H9 (cell line): ENCODE measurements around the gene SH2D2A. TPM values are rescaled to one million over a fixed set of nuclear protein-coding genes. Genes with fewer than 3 reads are reported as not detected.
A peak's percentile ranks its signal among the peaks of the same experiment; 100 is the strongest.

Source experiments
- DNase-seq: peaks from one replicate; pipeline ENCODE4 v3.0.0-alpha.2; 2017
- H2AFZ ChIP-seq: one replicate; pipeline ENCODE4 v1.6.1; 2013; ENCODE audit warnings: mild to moderate bottlenecking, low read length, control low read depth, moderate library complexity
- H2AK5ac ChIP-seq: 2 replicates; pipeline ENCODE4 v1.6.1; 2013; ENCODE audit warnings: low read length, control low read depth, mixed read lengths; ENCODE audit not compliant: insufficient read length
- H2BK120ac ChIP-seq: one replicate; pipeline ENCODE4 v1.6.1; 2013; ENCODE audit warnings: low read depth, mild to moderate bottlenecking, low read length, control low read depth, inconsistent platforms; ENCODE audit not compliant: poor library complexity, severe bottlenecking
- H2BK12ac ChIP-seq: 2 replicates; pipeline ENCODE4 v1.6.1; 2013; ENCODE audit warnings: low read length, control low read depth, mixed read lengths, low read depth; ENCODE audit not compliant: insufficient read length
- H2BK15ac ChIP-seq: 2 replicates; pipeline ENCODE4 v1.6.1; 2013; ENCODE audit warnings: low read depth, low read length, control low read depth
- H2BK20ac ChIP-seq: one replicate; pipeline ENCODE4 v1.6.1; 2013; ENCODE audit warnings: low read depth, mild to moderate bottlenecking, low read length, control low read depth, inconsistent platforms; ENCODE audit not compliant: poor library complexity, severe bottlenecking
- H2BK5ac ChIP-seq: 2 replicates; pipeline ENCODE4 v1.6.1; 2013; ENCODE audit warnings: low read length, control low read depth, mixed read lengths; ENCODE audit not compliant: insufficient read length
- H3K14ac ChIP-seq: 2 replicates; pipeline ENCODE4 v1.6.1; 2013; ENCODE audit warnings: low read length, control low read depth; ENCODE audit not compliant: insufficient read depth
- H3K18ac ChIP-seq: 2 replicates; pipeline ENCODE4 v1.6.1; 2013; ENCODE audit warnings: low read depth, mild to moderate bottlenecking, mixed read lengths, low read length, control low read depth; ENCODE audit not compliant: insufficient read length
- H3K23ac ChIP-seq: 2 replicates; pipeline ENCODE4 v1.6.1; 2013; ENCODE audit warnings: low read length, control low read depth, mixed read lengths, low read depth; ENCODE audit not compliant: insufficient read length
- H3K23me2 ChIP-seq: 2 replicates; pipeline ENCODE4 v1.6.1; 2013; ENCODE audit warnings: low read depth, mild to moderate bottlenecking, mixed read lengths, low read length, control low read depth; ENCODE audit not compliant: insufficient read length, poor library complexity, severe bottlenecking
- H3K27ac ChIP-seq: 2 replicates; pipeline ENCODE4 v1.5.1; 2013; ENCODE audit warnings: low read length, control low read depth, mixed read lengths, low read depth; ENCODE audit not compliant: insufficient read length
- H3K27me3 ChIP-seq: 2 replicates; pipeline ENCODE4 v1.6.1; 2013; ENCODE audit warnings: low read length, control low read depth, inconsistent platforms; ENCODE audit not compliant: insufficient read depth
- H3K4ac ChIP-seq: 2 replicates; pipeline ENCODE4 v1.6.1; 2013; ENCODE audit warnings: low read depth, mild to moderate bottlenecking, control low read depth, inconsistent platforms, low read length, moderate library complexity
- H3K4me1 ChIP-seq: 2 replicates; pipeline ENCODE4 v1.6.1; 2013; ENCODE audit warnings: low read length, control low read depth, inconsistent platforms; ENCODE audit not compliant: insufficient read depth
- H3K4me2 ChIP-seq: 2 replicates; pipeline ENCODE4 v1.6.1; 2013; ENCODE audit warnings: low read length, control low read depth, mixed read lengths; ENCODE audit not compliant: insufficient read length, insufficient read depth
- H3K56ac ChIP-seq: 2 replicates; pipeline ENCODE4 v1.6.1; 2013; ENCODE audit warnings: low read depth, mild to moderate bottlenecking, mixed read lengths, low read length, control low read depth; ENCODE audit not compliant: insufficient read length
- H3K79me1 ChIP-seq: 2 replicates; pipeline ENCODE4 v1.6.1; 2013; ENCODE audit warnings: low read depth, mild to moderate bottlenecking, moderate library complexity, low read length, control low read depth, inconsistent platforms; ENCODE audit not compliant: insufficient read depth, poor library complexity, severe bottlenecking
- H3K79me2 ChIP-seq: 2 replicates; pipeline ENCODE4 v1.6.1; 2013; ENCODE audit warnings: low read length, control low read depth, inconsistent platforms; ENCODE audit not compliant: insufficient read depth
- H3K9ac ChIP-seq: 2 replicates; pipeline ENCODE4 v1.6.1; 2013; ENCODE audit warnings: low read length, control low read depth, mixed read lengths; ENCODE audit not compliant: insufficient read length; ENCODE audit errors: extremely low read depth
- H3K9me3 ChIP-seq: one replicate; pipeline ENCODE4 v1.6.1; 2013; ENCODE audit warnings: low read depth, low read length, inconsistent platforms; ENCODE audit not compliant: control insufficient read depth
- H3T11ph ChIP-seq: one replicate; pipeline ENCODE4 v1.6.1; 2013; ENCODE audit warnings: mild to moderate bottlenecking, low read length, control low read depth, inconsistent platforms
- H4K20me1 ChIP-seq: one replicate; pipeline ENCODE4 v1.6.1; 2013; ENCODE audit not compliant: control insufficient read depth, insufficient read length, insufficient read depth
- H4K5ac ChIP-seq: 2 replicates; pipeline ENCODE4 v1.6.1; 2013; ENCODE audit warnings: low read depth, mild to moderate bottlenecking, mixed read lengths, low read length, control low read depth; ENCODE audit not compliant: insufficient read length
- H4K8ac ChIP-seq: replicated peaks from 2 replicates; pipeline ENCODE4 v1.6.1; 2013; ENCODE audit warnings: low read length, control low read depth, mixed read lengths, low read depth; ENCODE audit not compliant: insufficient read length
- H4K91ac ChIP-seq: 2 replicates; pipeline ENCODE4 v1.6.1; 2013; ENCODE audit warnings: low read depth, mild to moderate bottlenecking, moderate library complexity, mixed read lengths, low read length, control low read depth; ENCODE audit not compliant: insufficient read length
- H3K27ac Mint-ChIP-seq, 3 experiments: 2 replicates in 2 of 3; 3 replicates in 1 of 3; pipeline ENCODE4 v1.8.0; 2020 to 2021; ENCODE audit warnings: mixed read lengths in 3 of 3, mild to moderate bottlenecking in 1 of 3, moderate library complexity in 1 of 3
- H3K27me3 Mint-ChIP-seq: 2 replicates; pipeline ENCODE4 v1.8.0; 2021; ENCODE audit warnings: low read depth, mild to moderate bottlenecking, moderate library complexity, mixed read lengths
- H3K36me3 Mint-ChIP-seq, 3 experiments: 2 replicates in 2 of 3; 3 replicates in 1 of 3; pipeline ENCODE4 v1.8.0; 2020 to 2021; ENCODE audit warnings: low read depth in 3 of 3, mixed read lengths in 3 of 3; ENCODE audit not compliant: insufficient read depth in 1 of 3
- H3K4me1 Mint-ChIP-seq, 2 experiments: 2 replicates each; pipeline ENCODE4 v1.8.0; 2020; ENCODE audit warnings: mixed read lengths in 2 of 2
- H3K4me3 Mint-ChIP-seq, 2 experiments: 2 replicates in 1 of 2; 3 replicates in 1 of 2; pipeline ENCODE4 v1.8.0; 2020 to 2021; ENCODE audit warnings: mild to moderate bottlenecking in 2 of 2, mixed read lengths in 2 of 2, moderate library complexity in 1 of 2
- H3K9me3 Mint-ChIP-seq, 2 experiments: 2 replicates in 1 of 2; 3 replicates in 1 of 2; pipeline ENCODE4 v1.8.0; 2020; ENCODE audit warnings: mild to moderate bottlenecking in 2 of 2, mixed read lengths in 2 of 2, moderate library complexity in 1 of 2
- WGBS: extraction: QIAGEN DNeasy Blood & Tissue Kit; methylation state at CpG from one replicate; pipeline ENCODE4 v1.1.7; 2013; ENCODE audit warnings: missing lambda C conversion rate, low lambda C conversion rate, mixed read lengths; ENCODE audit not compliant: insufficient read length; ENCODE audit errors: extremely low coverage; 5-methylcytosine and 5-hydroxymethylcytosine counted together
- total RNA-seq: library from RNA; stranded (reverse); gene quantifications from 2 replicates; pipeline ENCODE4 v1.2.1, GENCODE V29; 2021
- TF ChIP-seq, protein P1 (sequence below): fragments of 200-600 bp; sonication (generic); conservative IDR thresholded peaks from 3 replicates; pipeline ENCODE4 v1.8.0; 2021; ENCODE audit warnings: antibody characterized with exemption, mild to moderate bottlenecking

Gene SH2D2A
- total RNA-seq, 1 experiment from 2014 or later = 2.0 TPM

DNA sequence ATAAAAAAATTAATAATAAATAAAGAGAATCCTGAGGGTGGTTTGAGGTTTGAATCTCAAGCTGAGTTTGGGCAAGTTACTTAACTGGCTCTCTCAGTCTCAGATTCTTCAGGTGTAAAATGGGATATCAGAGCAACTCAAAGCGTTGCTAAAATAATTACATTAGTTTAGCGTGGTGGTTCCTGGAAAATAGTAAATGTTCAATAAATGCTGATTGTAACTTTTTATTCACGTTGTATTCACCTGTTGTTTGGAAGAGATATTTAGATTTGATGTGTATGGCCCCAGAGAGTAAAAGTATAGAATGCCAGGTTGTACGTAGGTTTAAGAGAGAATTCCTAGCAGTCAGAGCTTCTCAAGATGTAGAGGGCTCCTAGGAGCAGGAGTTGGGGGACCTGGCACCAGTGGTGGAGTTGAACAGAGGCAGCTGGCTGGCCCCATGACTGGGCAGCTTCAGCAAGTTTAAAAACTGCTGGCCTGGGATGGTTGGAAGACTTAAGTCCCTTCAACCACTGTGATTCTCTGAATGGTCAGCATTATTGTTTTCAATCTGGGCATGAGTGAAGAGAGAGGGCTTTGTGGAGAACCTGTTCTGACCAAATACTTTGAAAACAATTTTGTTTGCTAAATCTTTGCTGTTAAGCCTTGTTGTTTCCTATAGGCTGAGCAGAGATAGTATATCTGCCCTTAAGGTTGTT is 26.9 kb downstream of the SH2D2A start:
- no peak overlapping the region for H3K18ac ChIP-seq
- H4K8ac ChIP-seq = no peak overlapping the region
- no peaks in the 10 kb centered on the region for H3K9me3 Mint-ChIP-seq
- no peak overlapping the region for H4K91ac ChIP-seq
- H2BK12ac ChIP-seq = no peak overlapping the region
- H3K9me3 ChIP-seq = no peaks in the 10 kb centered on the region
- no peak for DNase-seq
- no peaks in the 10 kb centered on the region for H3K27me3 ChIP-seq
- H3K4me2 ChIP-seq = no peak overlapping the region
- H4K20me1 ChIP-seq = peaks cover 2% of the 10 kb centered on the region
- H3K36me3 Mint-ChIP-seq = peaks cover 31 to 79% (median 67%) of the 10 kb centered on the region in 3 experiments; a peak in 6 of 7 replicates
- no peak overlapping the region for H3K9ac ChIP-seq
- no peak overlapping the region for H3T11ph ChIP-seq
- H2AFZ ChIP-seq = no peak overlapping the region
- no peak overlapping the region for H3K14ac ChIP-seq
- H2BK20ac ChIP-seq = no peak overlapping the region
- TF ChIP-seq, protein P1, sequence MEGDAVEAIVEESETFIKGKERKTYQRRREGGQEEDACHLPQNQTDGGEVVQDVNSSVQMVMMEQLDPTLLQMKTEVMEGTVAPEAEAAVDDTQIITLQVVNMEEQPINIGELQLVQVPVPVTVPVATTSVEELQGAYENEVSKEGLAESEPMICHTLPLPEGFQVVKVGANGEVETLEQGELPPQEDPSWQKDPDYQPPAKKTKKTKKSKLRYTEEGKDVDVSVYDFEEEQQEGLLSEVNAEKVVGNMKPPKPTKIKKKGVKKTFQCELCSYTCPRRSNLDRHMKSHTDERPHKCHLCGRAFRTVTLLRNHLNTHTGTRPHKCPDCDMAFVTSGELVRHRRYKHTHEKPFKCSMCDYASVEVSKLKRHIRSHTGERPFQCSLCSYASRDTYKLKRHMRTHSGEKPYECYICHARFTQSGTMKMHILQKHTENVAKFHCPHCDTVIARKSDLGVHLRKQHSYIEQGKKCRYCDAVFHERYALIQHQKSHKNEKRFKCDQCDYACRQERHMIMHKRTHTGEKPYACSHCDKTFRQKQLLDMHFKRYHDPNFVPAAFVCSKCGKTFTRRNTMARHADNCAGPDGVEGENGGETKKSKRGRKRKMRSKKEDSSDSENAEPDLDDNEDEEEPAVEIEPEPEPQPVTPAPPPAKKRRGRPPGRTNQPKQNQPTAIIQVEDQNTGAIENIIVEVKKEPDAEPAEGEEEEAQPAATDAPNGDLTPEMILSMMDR = no peak
- no peaks in the 10 kb centered on the region for H3K23me2 ChIP-seq
- H3K4me1 Mint-ChIP-seq = no peaks in the 10 kb centered on the region
- no peak overlapping the region for H3K27ac ChIP-seq
- H3K4me3 Mint-ChIP-seq = no peak overlapping the region
- H3K4ac ChIP-seq = no peak overlapping the region
- H3K56ac ChIP-seq = no peak overlapping the region
- no CpG with 5 or more reads among the region's 4 CpGs for WGBS
- no peak overlapping the region for H2BK5ac ChIP-seq
- no peak overlapping the region for H4K5ac ChIP-seq
- H2BK15ac ChIP-seq = no peak overlapping the region
- no peak overlapping the region for H3K23ac ChIP-seq
- no peak overlapping the region for H2AK5ac ChIP-seq
- H3K27me3 Mint-ChIP-seq = no peaks in the 10 kb centered on the region
- no peaks in the 10 kb centered on the region for H3K4me1 ChIP-seq
- peak overlapping the region in 1 of 3 experiments; percentile 27; a peak in 1 of 7 replicates for H3K27ac Mint-ChIP-seq
- no peaks in the 10 kb centered on the region for H3K79me2 ChIP-seq
- no peaks in the 10 kb centered on the region for H3K79me1 ChIP-seq
- no peak overlapping the region for H2BK120ac ChIP-seq
